K562 (cell line): ENCODE data around the gene STMN3. TPM values are rescaled to one million over a fixed set of nuclear protein-coding genes. Genes with fewer than 3 reads are reported as not detected.

Experiments
- ATAC-seq: fragments of 200-7000 bp; cut with Tn5 transposase; 3 replicates; pipeline ENCODE4 v1.9.1; 2020; ENCODE audit warnings: moderate library complexity
- BruUV-seq: library from RNA; stranded (reverse); fragments of 400-500 nt; replicated peaks from 2 replicates; lab custom pipeline; 2021; lab: Mats Ljungman, UMichigan
- CTCF ChIA-PET: fragments of 300-600 bp; formaldehyde crosslinking; extraction: SDS; loops from one replicate; lab custom pipeline; 2021; ENCODE audit warnings: low intra/inter-chr PET ratio; lab: Yijun Ruan, JAX
- POLR2A ChIA-PET: fragments of 300-600, 350-650 bp; sonication (Branson Sonifier 250); formaldehyde crosslinking; extraction: SDS; loops from one replicate; lab custom pipeline; 2021; ENCODE audit warnings: antibody characterized with exemption, inconsistent platforms; lab: Yijun Ruan, JAX
- DNase-seq, 4 experiments: peaks; one replicate each; pipeline versions ENCODE4 v3.0.0 to v3.0.0-alpha.2; 2011 to 2018; ENCODE audit warnings: low spot score in 3 of 4, mixed read lengths in 3 of 4; ENCODE audit errors: extremely low read depth in 1 of 4
- FAIRE-seq: peaks from 2 replicates; lab custom pipeline; 2011; peaks lifted over from hg19 to GRCh38; lab: Jason Lieb, UNC
- H2AFZ ChIP-seq: 2 replicates; pipeline ENCODE4 v1.6.0; 2011; ENCODE audit warnings: low read depth, low read length, control low read depth, inconsistent platforms
- H3K27ac ChIP-seq: fragments of 200-600 bp; 3 replicates; pipeline ENCODE4 v1.8.0; 2011; ENCODE audit warnings: low read depth, mild to moderate bottlenecking, control low read depth, inconsistent platforms, low read length, moderate library complexity, mixed read lengths; ENCODE audit errors: extremely low read depth
- H3K27me3 ChIP-seq, 2 experiments: fragments of 300-600 bp in 1 of 2; 2 replicates in 1 of 2; 3 replicates in 1 of 2; pipeline versions ENCODE4 v1.6.0 to v1.8.0; 2011; ENCODE audit warnings: inconsistent platforms in 2 of 2, low read length in 2 of 2, mild to moderate bottlenecking in 1 of 2, mixed read lengths in 1 of 2, moderate library complexity in 1 of 2; ENCODE audit not compliant: control insufficient read depth in 2 of 2, insufficient read depth in 2 of 2
- H3K36me3 ChIP-seq: fragments of 300-600 bp; 3 replicates; pipeline ENCODE4 v1.8.0; 2011; ENCODE audit warnings: mild to moderate bottlenecking, low read length, inconsistent platforms; ENCODE audit not compliant: control insufficient read depth, insufficient read depth
- H3K4me1 ChIP-seq, 2 experiments: fragments of 200-600 bp in 1 of 2; replicated peaks in 1 of 2; 2 replicates in 1 of 2; 3 replicates in 1 of 2; pipeline versions ENCODE4 v1.5.1 to v1.8.0; 2011; ENCODE audit warnings: inconsistent platforms in 2 of 2, low read length in 2 of 2, mild to moderate bottlenecking in 1 of 2, mixed read lengths in 1 of 2, moderate library complexity in 1 of 2; ENCODE audit not compliant: control insufficient read depth in 2 of 2, insufficient read depth in 2 of 2
- H3K4me2 ChIP-seq: 2 replicates; pipeline ENCODE4 v1.6.1; 2011; ENCODE audit warnings: low read length, control low read depth, inconsistent platforms, mixed read lengths; ENCODE audit not compliant: insufficient read depth
- H3K4me3 ChIP-seq: fragments of 200-600 bp; sonication (generic), shearing (Covaris generic); 2 replicates; pipeline ENCODE4 v1.5.1; 2016; ENCODE audit warnings: control low read depth, inconsistent platforms
- H3K79me2 ChIP-seq: fragments of 200-600 bp; 3 replicates; pipeline ENCODE4 v1.8.0; 2011; ENCODE audit warnings: low read length, inconsistent platforms; ENCODE audit not compliant: control insufficient read depth, insufficient read depth
- H3K9ac ChIP-seq, 2 experiments: 2 replicates each; pipeline versions ENCODE4 v1.6.0 to v1.6.1; 2011; ENCODE audit warnings: low read depth in 2 of 2, low read length in 2 of 2, control low read depth in 1 of 2, inconsistent platforms in 1 of 2, mild to moderate bottlenecking in 1 of 2, mixed read lengths in 1 of 2; ENCODE audit not compliant: insufficient read depth in 1 of 2
- H3K9me1 ChIP-seq: one replicate; pipeline ENCODE4 v1.6.0; 2011; ENCODE audit warnings: inconsistent platforms, mild to moderate bottlenecking, low read length, moderate library complexity; ENCODE audit not compliant: control insufficient read depth, insufficient read depth
- H3K9me3 ChIP-seq: replicated peaks from 2 replicates; pipeline ENCODE4 v1.5.1; 2011; ENCODE audit warnings: low read depth, low read length, inconsistent platforms; ENCODE audit not compliant: control insufficient read depth, insufficient read depth
- H4K20me1 ChIP-seq: replicated peaks from 2 replicates; pipeline ENCODE4 v1.6.1; 2011; ENCODE audit warnings: low read length, inconsistent platforms, mixed read lengths; ENCODE audit not compliant: control insufficient read depth, insufficient read depth
- AFF1 ChIP-seq, 2 experiments: fragments of 450-650 bp; IDR thresholded peaks; 2 replicates each; pipeline ENCODE4 v1.6.1; 2018; ENCODE audit warnings: mild to moderate bottlenecking in 2 of 2, low read depth in 1 of 2; ENCODE audit not compliant: partially characterized antibody in 2 of 2
- ARID3B ChIP-seq: fragments of 250-450 bp; sonication (Bioruptor Pico); IDR thresholded peaks from 2 replicates; pipeline ENCODE4 v1.4.0; 2020; ENCODE audit warnings: borderline replicate concordance
- BACH1 ChIP-seq: fragments of 200-800 bp; sonication (Bioruptor generic); IDR thresholded peaks from 2 replicates; pipeline ENCODE4 v1.6.1; 2016; ENCODE audit warnings: missing genetic modification characterization, missing compliant biosample characterization
- HNRNPL ChIP-seq: fragments of 200-400 bp; formaldehyde crosslinking; IDR thresholded peaks from 2 replicates; pipeline ENCODE4 v1.6.1; 2017; ENCODE audit warnings: low read depth, mild to moderate bottlenecking, low read length
- KLF10 ChIP-seq: fragments of 250-450 bp; sonication (Bioruptor Pico); IDR thresholded peaks from 2 replicates; pipeline ENCODE4 v1.6.1; 2021; ENCODE audit warnings: matching md5 sums
- KLF6 ChIP-seq: fragments of 250-450 bp; sonication (Bioruptor Pico); IDR thresholded peaks from 2 replicates; pipeline ENCODE4 v1.4.0; 2020; ENCODE audit warnings: mild to moderate bottlenecking, moderate library complexity, borderline replicate concordance
- PATZ1 ChIP-seq: fragments of 250-450 bp; sonication (Bioruptor Pico); IDR thresholded peaks from 2 replicates; pipeline ENCODE4 v1.5.0; 2020; ENCODE audit warnings: mild to moderate bottlenecking, borderline replicate concordance
- ZNF609 ChIP-seq: sonication (generic); formaldehyde crosslinking; IDR thresholded peaks from 2 replicates; pipeline ENCODE4 v1.8.1; 2023; ENCODE audit warnings: missing genetic modification reagents, mild to moderate bottlenecking, borderline replicate concordance
- WGBS: fragments of 100-300 bp; shearing (Covaris generic); methylation state at CpG from one replicate; pipeline ENCODE4 v1.1.6; 2016; ENCODE audit warnings: low coverage, mixed read lengths; ENCODE audit not compliant: insufficient coverage; ENCODE audit errors: missing lambda C conversion rate; 5-methylcytosine and 5-hydroxymethylcytosine counted together
- in situ Hi-C: fragments of 300-500 bp; cut with MboI; formaldehyde crosslinking; loops from 4 replicates; pipeline ENCODE4 v1.15.0; 2018; ENCODE audit warnings: inconsistent platforms, mixed read lengths
- intact Hi-C: fragments of 100-400 bp; cut with micrococcal nuclease; formaldehyde crosslinking; loops from 2 replicates; pipeline ENCODE4 v1.14.2; 2022
- polyA plus RNA-seq, 8 experiments: library from polyadenylated mRNA; depleted of rRNA in 4 of 8; stranded (reverse) in 5 of 8; unstranded in 3 of 8; fragments of >200 nt; fragmentation: Nextera tagmentation in 2 of 8; fragmentation: Illumina TruSeq in 1 of 8; extraction: Ambion mirVana in 2 of 8; extraction: Trizol in 1 of 8; gene quantifications; 2 replicates each; pipeline versions ENCODE4 v1.2.1 to v1.2.3, GENCODE V29; 2011 to 2014; ENCODE audit warnings: inconsistent platforms in 1 of 8, missing spikeins in 1 of 8
- total RNA-seq, 7 experiments: library from RNA; depleted of rRNA in 6 of 7; stranded (reverse); fragments of >200 nt in 6 of 7; fragmentation: Illumina TruSeq in 2 of 7; extraction: Trizol in 2 of 7; gene quantifications; 2 replicates each; pipeline versions ENCODE4 v1.2.1 to v1.2.3, GENCODE V29; 2011 to 2021; ENCODE audit warnings: low replicate concordance in 1 of 7

STMN3 gene
- total and polyA plus RNA-seq, 9 of the 15 experiments (the other 6 are each of a cell fraction or from before 2014, with no cell fraction given) = 0.70 to 65.6 (median 29.4) TPM

GRCh38 chr20:63591786-63592355 lies 61.4 kb downstream of the STMN3 start:
- Histone ChIP-seq H3K27ac (no peak overlapping the region), H3K27me3 (no peaks in the 10 kb centered on the region), H2AFZ (no peak overlapping the region), H3K4me3 (no peak overlapping the region), H3K36me3 (peaks cover 44% of the 10 kb centered on the region; the same call in 2 of the 3 replicates), H3K9ac (no peak overlapping the region; a peak in 1 of 4 replicates), H3K9me1 (peaks cover 5% of the 10 kb centered on the region), H3K9me3 (no peaks in the 10 kb centered on the region), H3K4me2 (no peak overlapping the region), H3K79me2 (no peaks in the 10 kb centered on the region), H3K4me1 (peaks cover 0 to 25% of the 10 kb centered on the region in 2 experiments; a peak in 2 of 5 replicates), H4K20me1 (no peaks in the 10 kb centered on the region)
- in situ Hi-C loops (no loop called here), intact Hi-C loops (no loop called here)
- no peak for DNase-seq
- WGBS = 92% methylated on average over 23 of the region's 28 CpGs
- FAIRE-seq = no peak
- ChIA-PET POLR2A (interaction anchor here (0.9 to 1.1 kb wide), 2 partner anchors 9 to 54 kb away, joined by 3 to 7 read pairs; no protein-coding TSS in a partner anchor), CTCF (no interaction called here)
- no TSS peak for BruUV-seq
- ATAC-seq = no peak
- TF ChIP-seq BACH1 (tag) (no peak), PATZ1 (CRISPR knock-in tag) (no peak), ARID3B (CRISPR knock-in tag) (no peak), AFF1 (IDR thresholded peaks at IDR 0.05; ENCODE audit: low read depth in 1 of 2, partially characterized antibody in 2 of 2) (no peak), HNRNPL (no peak), KLF10 (CRISPR knock-in tag) (no peak), KLF6 (no peak), ZNF609 (CRISPR knock-in tag) (no peak)
